COLO668 (cell line): ENCODE results near the gene WDCP.
"Not testable (repeated sequence)": the region's sequence is repeated elsewhere in the genome, so short reads cannot be mapped to it uniquely, and the experiment has no call there.

ENCODE experiments used
- DNase-seq: peaks from one replicate; lab custom pipeline; 2025; ENCODE audit not compliant: unreplicated experiment; lab: John Stamatoyannopoulos, UW

The WDCP gene

GRCh38 chr2:24046930-24047702 is at the start of gene WDCP:
WDCP (minus strand) TSS chr2:24047391; CDS start chr2:24039494, 7,897 bp downstream.
- DNase-seq = peak; percentile 93

- DNase-seq = not testable (repeated sequence)
Observed at GRCh38 chr2:24095171-24095677, 48.0 kb upstream of the WDCP start.

- not testable (repeated sequence) for DNase-seq
Observed at GRCh38 chr2:24093270-24093669, 46.1 kb upstream of the WDCP start.

GRCh38 chr2:24088821-24089359 is 41.7 kb upstream of the WDCP start:
- no peak for DNase-seq

GRCh38 chr2:24087032-24087431 is 39.8 kb upstream of the WDCP start:
- no peak for DNase-seq

GRCh38 chr2:24086241-24086640 is 39.0 kb upstream of the WDCP start:
- no peak for DNase-seq

- no peak for DNase-seq
Observed at GRCh38 chr2:24085200-24085489, 38.0 kb upstream of the WDCP start.

GRCh38 chr2:24084386-24085199 is 37.4 kb upstream of the WDCP start, which contains the start of gene TP53I3:
TP53I3 (minus strand) TSS chr2:24084834; CDS start chr2:24084326, 508 bp downstream.
- DNase-seq = peak; percentile 90

GRCh38 chr2:24083567-24084385 is 36.6 kb upstream of the WDCP start:
- peak; percentile 87 for DNase-seq

GRCh38 chr2:24082787-24083566 is 35.8 kb upstream of the WDCP start:
- no peak for DNase-seq

GRCh38 chr2:24080701-24081100 is 33.5 kb upstream of the WDCP start:
- peak; percentile 73 for DNase-seq

GRCh38 chr2:24077879-24078278 is 30.7 kb upstream of the WDCP start:
- no peak for DNase-seq

GRCh38 chr2:24077535-24077877 is 30.3 kb upstream of the WDCP start:
- no peak for DNase-seq

- peak; percentile 52 for DNase-seq
Observed at GRCh38 chr2:24076849-24077534, 29.8 kb upstream of the WDCP start.

- DNase-seq = peak; percentile 100
Observed at GRCh38 chr2:24075915-24076848, 29.0 kb upstream of the WDCP start, which contains the start of gene SF3B6. SF3B6 (minus strand) TSS chr2:24076326; CDS start chr2:24076229, 97 bp downstream.

- no peak for DNase-seq
Observed at GRCh38 chr2:24075259-24075658, 28.1 kb upstream of the WDCP start.

- DNase-seq = no peak
Observed at GRCh38 chr2:24073816-24074215, 26.6 kb upstream of the WDCP start.

- DNase-seq = no peak
Observed at GRCh38 chr2:24072259-24072658, 25.1 kb upstream of the WDCP start.
